GM21423 (cell line): Measurements from ENCODE around the gene DSCAML1.

Source experiments
- ATAC-seq: cut with Tn5 transposase; IDR thresholded peaks from one replicate; pipeline ENCODE4 v1.9.1; 2021; ENCODE audit warnings: mild to moderate bottlenecking, moderate library complexity; ENCODE audit not compliant: unreplicated experiment

DSCAML1 gene

DNA sequence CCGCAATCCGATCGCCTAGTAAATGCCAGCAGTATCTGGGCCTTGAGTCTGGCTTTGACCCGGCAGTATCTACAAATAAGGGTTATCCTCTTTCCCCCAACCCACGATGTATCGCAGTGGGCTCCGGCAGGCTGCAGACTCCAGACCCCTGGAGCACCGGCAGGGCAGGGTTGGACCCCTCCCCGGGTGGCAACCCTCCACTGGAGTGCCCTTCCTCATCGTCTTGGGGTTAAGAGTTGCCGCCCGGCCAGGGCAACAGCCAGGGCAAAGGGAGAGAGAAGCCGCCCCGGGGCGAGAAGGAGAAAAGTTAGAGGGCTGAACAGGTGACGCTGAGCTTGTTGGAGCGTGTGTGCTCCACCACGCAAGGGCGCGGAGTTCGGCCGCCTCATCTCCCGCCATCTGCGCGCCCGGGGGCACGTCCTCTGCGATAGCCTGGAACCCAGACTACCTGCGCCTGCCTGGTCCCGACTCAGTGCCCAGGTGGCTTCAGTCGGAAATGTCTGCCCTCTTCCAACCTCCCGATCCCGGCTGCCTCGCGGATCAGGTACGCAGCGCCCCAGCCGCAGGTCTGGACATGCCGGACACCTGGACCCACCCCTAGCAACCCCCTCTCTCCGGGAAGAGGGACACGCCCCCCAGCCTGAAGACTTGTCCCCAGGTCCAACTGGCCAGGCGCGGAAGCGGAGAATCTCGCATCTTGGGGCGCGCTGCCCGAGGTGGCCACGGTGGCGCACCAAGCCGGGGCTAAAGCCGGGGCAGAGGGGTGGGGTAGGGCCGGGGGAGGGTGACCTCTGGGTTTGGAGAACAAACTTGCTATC lies 1.2 kb downstream of the DSCAML1 start:
- ATAC-seq = no peak

DNA sequence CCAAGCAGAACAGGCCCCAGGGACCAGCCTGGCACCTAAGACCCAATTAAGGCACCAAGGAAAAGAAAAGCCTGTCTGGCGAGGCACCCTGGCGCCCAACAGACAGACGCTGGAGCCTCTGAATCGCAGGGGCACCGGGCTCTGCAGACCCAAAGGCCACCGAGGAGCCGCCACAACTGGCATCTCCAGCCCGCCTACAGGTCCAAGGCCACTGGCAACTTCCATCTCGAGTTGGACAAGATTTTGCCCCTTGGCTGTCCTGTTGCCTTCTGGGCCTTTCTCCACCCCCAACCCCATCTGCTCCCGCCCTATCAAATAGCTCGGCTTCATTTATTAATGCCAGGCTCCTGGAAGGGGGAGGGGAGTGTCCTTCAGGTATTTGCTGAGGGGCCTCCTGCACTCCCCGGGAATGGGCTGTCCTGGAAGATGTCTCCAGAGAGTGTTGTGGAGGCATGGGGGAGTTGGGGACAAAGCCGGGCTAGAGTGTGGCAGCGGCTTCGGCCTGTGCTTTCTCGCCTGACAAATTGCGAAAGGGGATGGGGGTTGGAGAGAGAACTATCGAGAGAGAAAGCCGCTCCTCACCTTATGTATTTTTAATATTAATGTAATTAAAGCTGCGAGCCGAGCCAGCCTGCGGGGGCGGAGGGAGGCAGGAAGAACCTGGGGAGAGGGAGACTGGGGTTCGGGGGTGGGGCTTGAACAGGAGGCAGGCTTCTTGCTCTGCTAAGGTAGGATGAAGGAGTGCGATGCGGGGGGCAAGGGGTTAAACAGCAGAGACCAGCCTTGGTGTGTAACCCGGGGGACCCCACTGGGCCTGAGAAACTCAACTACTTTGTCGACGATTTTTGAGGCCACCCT lies 2.0 kb downstream of the DSCAML1 start:
- no peak for ATAC-seq

DNA sequence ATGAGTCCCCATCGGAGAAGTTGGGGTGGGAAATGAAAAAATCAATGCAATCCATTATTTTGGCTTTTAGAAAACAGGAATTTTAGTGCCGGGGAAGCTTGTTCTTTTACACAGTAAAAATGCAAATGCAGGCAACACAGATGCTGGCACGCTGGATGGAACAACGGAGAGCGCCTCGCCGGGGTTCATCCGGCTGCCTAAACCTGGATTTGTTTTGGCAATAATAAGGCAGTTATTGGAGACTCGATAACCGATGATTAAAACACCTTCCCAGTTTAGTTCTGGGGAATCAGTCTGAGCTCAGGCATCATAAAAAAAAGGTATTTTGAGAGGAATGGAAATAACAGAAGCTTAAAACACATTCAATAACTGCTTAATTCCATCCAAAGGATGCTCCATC lies 2.9 kb downstream of the DSCAML1 start:
- ATAC-seq = no peak

DNA sequence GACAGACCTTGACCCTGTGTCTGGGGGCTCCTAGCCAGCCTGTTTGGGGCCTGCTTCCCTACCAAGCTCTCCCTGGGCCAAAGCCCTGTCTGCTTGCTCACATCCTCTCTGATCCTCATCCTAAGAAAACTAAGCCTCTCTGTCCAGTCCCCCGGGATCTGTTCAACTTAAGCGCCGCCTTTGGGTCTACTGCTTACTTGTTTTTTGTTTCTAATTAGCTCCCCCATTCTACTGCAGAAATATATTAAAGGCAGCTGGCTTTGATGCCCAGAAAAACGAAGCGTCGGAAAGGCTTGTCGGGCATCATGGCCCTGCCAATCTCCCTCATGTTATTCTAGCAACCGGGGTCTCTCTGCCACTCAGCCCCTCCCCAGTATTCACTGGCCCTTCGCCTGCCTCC lies 3.4 kb downstream of the DSCAML1 start:
- ATAC-seq = no peak

DNA sequence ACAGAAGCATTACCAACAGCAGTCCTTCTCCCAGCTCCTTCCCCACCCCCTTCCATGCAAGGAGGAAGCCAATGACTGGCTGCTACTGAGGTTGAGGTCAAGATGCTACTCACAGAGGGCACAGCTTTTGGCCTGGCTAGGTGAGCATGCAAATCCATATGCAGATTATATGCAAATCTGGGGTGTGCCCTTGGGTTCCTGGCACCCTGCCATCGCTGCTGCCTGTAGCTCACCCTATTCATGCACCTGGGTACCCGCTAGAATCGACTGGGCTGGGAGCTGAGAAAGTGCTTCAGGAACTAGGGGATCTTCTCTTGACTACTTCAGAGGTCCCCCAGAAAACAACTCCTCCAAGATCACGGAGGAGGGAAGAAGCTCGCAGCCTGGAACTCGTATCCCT lies 4.0 kb downstream of the DSCAML1 start:
- no peak for ATAC-seq

DNA sequence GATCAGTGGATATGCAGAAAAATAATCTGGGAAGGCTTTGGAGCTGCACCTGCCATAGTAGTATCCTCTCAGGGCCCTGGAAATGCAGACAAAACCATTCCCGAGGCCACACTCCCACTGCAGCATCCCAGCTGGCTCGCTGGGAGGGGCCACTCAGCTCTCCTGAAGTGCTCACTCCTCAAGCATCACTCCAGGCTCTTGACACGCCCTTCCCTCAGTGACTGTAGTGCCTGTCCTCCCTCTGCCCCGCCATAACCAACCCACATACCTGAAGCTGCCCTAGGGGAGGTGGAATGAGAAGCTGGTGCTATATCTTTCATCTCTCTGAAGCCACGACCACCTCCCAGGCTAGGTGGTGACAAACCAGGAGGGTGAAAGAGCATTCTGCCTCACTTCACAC lies 4.8 kb downstream of the DSCAML1 start:
- no peak for ATAC-seq

DNA sequence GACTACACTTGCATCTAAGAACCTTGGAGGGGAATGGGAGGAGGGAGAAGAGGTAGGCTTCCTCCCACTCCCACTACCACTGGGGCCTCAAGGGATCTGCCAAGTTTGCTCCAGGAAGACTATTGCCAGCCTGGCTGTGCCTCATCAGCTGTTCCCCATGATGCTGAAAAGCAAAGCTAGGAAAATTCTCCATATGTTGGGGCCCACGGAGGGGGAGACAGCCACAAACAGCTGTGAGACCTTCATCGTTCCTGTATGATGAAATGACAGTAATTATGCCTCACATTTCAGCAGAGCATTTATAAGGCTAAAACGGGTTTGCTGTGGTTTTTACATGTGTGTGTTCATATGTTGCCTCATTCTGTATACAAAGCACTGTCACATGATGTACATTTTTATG lies 6.7 kb downstream of the DSCAML1 start:
- no peak for ATAC-seq

DNA sequence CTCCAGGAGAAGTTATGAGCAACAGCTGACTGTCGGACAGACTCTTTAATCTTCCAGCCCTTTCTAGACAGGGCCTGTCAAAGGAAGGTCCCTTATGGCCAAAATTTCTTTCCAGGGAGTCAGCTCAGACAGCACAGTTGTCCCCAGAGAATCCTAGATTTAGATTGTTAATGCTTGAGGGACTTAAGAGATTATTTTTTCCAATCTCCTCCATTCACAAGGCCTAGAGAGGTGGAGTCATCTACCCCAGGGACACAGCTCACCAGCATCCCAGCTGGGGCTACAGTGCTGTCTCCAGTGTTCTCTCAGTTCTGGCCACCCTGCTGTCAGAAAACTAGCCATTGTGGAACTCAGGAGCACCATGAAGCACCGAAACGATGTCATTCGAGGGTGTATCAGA lies 7.8 kb downstream of the DSCAML1 start:
- no peak for ATAC-seq

DNA sequence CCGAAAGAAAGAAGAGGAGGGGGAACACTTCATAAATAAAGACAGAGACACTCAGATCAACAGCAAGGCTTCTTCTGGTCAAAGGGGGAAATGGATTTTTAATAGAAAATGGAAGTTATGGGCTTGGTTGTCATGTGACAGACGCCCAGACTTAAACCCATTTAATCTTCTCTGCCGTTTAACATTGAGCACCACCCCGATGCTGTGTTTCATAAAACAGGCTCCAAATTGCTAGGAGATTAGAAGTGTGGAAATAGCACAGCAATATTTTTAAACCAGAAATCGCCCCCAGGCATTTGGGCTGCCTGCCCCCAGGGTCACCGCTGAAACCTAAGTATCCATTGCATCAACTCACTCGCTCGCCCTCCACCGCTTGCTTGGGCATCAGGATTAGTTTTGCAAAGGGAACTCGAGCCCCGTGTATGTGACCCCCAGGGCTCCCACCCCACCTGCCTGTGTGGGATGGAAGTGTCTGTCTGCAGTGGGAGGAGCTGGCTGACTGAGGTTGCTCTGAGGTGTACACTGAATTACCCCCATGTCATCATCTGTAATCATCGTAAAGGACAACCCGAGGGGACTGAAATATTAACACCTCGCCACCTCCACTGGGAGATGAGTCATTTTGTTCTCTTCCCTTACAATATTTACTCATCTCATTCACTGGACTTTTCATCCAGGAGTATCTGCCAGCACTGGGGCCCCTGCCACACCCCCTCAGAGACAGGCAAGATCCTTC lies 10.7 kb downstream of the DSCAML1 start:
- ATAC-seq = no peak

DNA sequence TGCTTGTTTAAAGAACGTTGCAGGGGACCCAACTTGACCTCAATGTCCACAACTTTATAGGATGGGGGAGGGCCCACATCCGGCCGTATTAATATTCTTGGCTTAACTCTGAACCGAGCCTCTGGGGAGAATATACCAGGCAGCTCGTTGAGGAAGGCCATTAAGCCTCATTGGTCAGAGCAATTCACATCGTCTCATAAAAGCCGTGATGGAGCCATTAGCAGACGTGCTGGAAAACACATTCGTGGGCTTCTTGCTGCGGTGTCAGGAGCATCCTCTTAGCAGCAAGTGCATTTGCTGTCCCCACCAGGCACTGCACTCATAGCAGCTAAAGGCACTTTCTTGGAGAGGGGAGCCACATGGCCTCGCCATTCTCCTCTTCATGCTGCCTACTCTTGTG lies 14.9 kb downstream of the DSCAML1 start:
- ATAC-seq = no peak

DNA sequence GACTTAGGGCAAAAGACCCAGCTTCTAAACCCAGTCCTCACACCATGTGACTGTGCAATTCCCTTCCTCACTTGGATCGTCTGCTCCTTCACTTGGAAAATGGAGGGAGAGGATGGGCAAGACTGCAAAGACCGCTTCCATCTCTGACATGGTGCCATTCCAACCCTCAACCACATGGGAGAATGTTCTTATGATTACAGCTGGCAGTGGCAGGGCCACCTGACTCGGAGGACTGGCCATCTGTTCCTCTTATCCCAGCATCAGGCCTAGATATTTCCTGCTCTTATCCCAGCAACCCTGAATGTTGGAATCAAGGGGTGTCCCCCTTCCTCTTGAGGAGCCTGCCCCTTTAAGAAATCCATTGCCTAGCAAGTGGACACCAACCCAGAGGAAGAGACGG lies 15.4 kb downstream of the DSCAML1 start:
- ATAC-seq = no peak

DNA sequence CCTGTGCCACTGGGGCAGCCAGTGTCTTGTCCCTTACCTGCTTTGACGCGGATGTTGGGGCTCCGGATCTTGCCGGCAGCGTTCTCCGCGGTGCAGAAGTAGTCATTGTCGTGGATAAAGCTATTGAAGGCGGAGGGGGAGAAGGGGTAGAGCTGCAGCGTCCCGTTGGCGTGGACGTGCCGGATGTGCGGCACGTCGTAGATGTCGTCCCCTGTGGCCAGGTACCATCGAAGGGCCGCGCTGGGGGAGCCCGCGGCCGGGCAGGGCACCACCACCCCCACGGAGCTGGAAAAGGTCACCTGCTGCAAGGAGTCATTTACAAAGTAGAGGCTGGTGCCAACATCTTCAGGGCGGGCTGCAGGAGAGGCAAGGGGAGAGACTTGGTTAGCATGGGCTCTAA lies 16.6 kb downstream of the DSCAML1 start:
- no peak for ATAC-seq

DNA sequence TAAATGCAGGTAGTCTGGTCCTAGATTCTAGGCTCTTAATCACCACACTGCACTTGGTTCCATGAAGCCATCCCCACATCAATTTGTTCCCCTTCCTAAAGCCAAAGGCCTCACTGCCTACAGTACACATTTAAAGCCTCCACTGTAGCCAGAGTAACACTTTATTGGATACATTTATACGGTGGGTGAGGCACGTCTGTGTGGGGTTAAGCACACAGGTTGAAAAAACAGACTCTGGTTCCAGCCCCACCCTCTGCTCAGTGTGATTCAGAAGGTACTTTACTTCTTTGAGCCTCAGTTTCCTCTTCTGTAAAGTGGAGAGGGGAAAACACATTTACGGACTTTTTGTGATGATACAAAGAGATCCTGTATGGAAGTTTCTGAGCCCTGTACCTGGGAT lies 22.5 kb downstream of the DSCAML1 start:
- ATAC-seq = no peak

DNA sequence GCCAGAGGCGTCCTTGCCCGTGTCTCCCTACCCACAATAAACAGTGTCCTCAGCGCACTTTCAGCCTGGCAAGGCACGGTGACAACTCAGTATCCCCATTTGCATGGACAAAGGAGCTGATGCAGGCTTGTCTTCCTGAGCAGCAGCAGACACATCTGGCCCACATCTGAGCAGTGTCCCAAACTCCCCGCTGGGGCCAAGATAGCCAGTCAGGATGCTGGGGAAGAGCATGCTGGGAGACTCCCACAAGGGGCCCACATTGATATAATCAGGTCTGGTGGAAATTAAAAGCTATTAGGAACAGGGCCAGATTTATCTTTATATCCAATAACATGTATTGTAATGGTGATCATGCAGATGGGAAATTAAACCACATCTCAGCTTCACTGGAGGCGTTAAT lies 24.7 kb downstream of the DSCAML1 start:
- no peak for ATAC-seq

DNA sequence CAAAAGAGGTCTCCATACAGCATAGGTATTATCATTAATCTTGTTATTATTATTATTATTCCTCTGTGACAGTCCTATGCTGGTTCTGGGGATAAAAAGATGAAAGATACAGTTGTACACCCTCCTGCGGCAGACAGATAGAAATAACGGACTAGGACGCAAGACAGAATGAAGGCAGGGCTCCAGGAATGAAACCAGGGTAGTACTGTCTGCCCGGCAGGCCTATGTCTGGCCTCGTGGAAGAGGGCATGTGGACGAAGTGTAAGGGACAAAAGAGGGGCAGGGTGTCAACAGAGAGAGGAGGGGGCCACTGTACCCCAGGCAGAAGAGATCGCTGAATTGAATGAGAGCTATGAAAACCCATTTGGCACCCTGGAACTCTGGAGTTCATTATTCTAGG lies 25.2 kb downstream of the DSCAML1 start:
- ATAC-seq = no peak

DNA sequence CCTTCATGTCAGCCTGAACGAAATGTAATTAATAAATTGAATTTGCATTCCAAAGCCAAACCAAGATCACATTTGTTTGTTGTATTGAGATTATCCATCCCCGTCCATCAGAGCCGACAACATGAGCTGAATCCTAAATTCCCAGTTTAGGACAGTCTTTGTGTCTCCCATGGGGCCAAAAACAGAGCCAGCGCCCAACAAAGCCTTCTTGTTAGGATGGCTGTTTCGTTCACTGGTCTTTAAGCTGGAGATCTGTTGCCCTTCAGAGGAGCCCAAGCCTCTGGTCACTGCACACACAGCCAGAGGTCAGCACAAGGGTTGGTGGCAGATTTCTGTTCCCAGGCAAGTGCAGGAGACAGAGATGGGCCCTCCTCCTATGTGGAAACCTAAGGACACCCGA lies 25.8 kb downstream of the DSCAML1 start:
- ATAC-seq = no peak

DNA sequence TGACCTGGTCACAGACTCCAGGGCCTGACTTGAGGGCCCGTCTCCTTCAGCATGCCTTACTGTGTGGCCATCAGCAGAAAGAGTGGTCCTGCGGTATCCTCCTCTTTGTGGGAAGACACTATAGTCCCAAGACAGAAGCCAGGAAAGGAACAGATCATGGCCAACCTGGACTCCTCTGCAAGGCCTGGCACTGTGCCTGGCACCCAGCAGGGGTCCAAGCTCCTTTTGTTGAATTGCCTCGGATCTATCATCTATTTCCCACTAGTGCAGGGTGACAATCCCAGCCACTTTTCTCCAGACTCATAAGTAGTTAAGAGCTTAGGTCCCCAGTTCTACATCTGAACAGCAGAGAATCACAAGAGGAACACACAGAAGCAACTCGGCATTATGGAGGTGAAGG lies 27.0 kb downstream of the DSCAML1 start:
- no peak for ATAC-seq

DNA sequence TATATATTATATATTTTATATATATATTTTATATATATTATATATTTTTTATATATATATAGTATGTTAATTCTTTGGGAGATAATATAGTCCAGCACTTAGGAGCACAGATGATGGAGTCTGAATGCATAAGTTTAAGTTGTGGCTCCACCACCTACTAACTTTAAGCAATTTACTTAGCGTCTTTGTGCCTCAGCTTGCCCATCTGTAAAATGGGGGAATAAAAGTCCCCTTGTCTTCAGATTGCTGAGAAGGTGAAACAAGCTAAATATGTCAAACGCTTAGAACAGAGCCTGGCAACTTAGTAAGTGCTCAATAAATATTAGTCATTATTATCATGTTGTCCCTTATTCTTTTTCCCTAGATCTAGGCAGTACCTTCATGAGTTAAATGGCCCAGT lies 27.5 kb downstream of the DSCAML1 start:
- no peak for ATAC-seq

DNA sequence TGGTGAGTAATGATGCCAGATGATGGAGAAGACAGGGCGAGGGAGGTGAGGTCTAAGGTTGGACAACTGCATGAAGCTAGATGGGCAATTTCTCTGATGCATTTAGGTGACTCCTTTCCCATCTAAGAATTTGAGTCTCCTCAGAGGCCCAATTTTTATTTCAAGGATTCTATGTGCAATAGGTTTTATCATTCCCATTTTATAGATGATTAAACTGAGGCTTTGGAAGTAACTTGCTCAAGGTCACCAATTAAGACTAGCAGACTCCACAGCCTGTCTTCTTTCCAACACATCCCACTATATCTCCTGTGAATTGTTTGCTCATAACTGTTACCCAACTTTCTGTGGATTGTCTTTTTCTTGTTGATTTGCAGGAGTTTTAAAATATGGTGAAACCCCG lies 28.5 kb downstream of the DSCAML1 start:
- ATAC-seq = no peak

DNA sequence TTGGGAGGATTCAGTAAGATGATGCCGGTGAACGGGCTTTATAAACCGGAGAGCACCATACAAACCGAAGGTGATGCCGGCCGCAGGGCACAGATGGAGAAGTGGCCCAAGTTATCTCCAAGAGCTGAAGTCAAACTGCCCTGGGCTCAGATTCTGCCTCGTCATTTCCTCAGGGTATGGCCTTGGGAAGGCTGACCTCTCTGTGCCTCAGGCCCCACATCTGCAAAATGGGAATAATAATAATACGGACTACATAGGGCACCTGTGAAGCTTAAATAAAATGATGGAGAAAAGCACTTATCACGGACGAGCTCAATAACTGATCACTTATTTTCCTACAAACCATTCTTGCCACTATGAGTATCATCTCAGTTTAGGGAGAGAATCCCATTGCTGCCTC lies 29.9 kb downstream of the DSCAML1 start:
- no peak for ATAC-seq

DNA sequence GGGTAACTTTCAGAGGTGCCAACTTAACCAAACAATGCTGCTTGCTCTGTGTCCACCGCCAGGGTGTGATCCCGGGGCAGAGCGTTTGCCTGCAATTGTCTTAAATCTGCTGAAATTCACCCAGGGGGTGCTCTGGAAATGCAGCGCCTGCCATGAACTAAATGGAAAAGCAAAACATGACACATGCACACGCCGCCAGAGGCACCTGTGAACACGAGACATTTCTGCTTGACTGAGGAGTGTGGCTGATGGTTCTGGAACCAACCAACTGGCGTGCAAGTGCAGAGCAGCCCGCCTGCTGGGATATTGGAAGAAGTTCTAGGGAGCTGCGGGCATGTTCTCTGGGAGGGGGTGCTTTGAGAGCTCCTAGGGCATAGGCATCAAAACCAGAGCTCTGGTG lies 30.4 kb downstream of the DSCAML1 start:
- no peak for ATAC-seq

DNA sequence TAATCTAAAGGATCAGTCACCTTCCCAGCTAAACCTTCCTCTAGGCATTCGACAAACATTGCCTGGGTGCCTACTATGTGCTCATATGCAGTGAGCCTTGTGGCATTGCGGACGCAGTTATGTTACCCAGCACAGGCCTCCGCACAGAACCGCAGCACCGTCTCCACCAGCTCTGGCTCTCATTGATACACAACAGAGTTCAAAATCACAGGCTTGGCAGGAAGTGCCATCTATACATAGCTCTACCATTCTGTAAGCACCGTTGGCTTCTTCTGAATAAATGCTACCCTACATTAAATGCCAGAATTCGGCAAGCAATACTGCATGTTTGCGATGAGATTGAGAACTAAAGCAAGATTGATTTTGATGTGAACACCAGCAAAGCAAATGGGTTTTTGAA lies 31.0 kb downstream of the DSCAML1 start:
- no peak for ATAC-seq
